ENCODE data around the gene PDCD11.

Gene PDCD11

GRCh38 chr10:103423748-103424147, 27.3 kb downstream of the PDCD11 start:
- DNase-seq (ENCODE audit: low spot score): no peak

GRCh38 chr10:103427866-103428265, 31.4 kb downstream of the PDCD11 start:
- no peak for DNase-seq (ENCODE audit: low spot score)
- TF ChIP-seq CTCF (IDR thresholded peaks at IDR 0.05; ENCODE audit: extremely low read depth, missing control alignments): no peak

More at GRCh38 chr10:103423748-103424147, 27.3 kb downstream of the PDCD11 start:
- TF ChIP-seq CTCF (IDR thresholded peaks at IDR 0.05; ENCODE audit: extremely low read depth, missing control alignments): no peak

- no peak for TF ChIP-seq CTCF (IDR thresholded peaks at IDR 0.05; ENCODE audit: extremely low read depth, missing control alignments)
- DNase-seq (ENCODE audit: low spot score): no peak
These were observed 32.7 kb downstream of the PDCD11 start for GRCh38 chr10:103428989-103429643.

GRCh38 chr10:103429647-103430046, 33.2 kb downstream of the PDCD11 start:
- DNase-seq (ENCODE audit: low spot score): no peak
- no peak for TF ChIP-seq CTCF (IDR thresholded peaks at IDR 0.05; ENCODE audit: extremely low read depth, missing control alignments)

- DNase-seq (ENCODE audit: low spot score): no peak
- no peak for TF ChIP-seq CTCF (IDR thresholded peaks at IDR 0.05; ENCODE audit: extremely low read depth, missing control alignments)
These were observed 35.5 kb downstream of the PDCD11 start for GRCh38 chr10:103431902-103432301.

- no peak for DNase-seq (ENCODE audit: low spot score)
- TF ChIP-seq CTCF (IDR thresholded peaks at IDR 0.05; ENCODE audit: extremely low read depth, missing control alignments): no peak
These were observed 37.4 kb downstream of the PDCD11 start for GRCh38 chr10:103433858-103434257.

GRCh38 chr10:103439776-103440175, 43.4 kb downstream of the PDCD11 start:
- DNase-seq (ENCODE audit: low spot score): no peak
- no peak for TF ChIP-seq CTCF (IDR thresholded peaks at IDR 0.05; ENCODE audit: extremely low read depth, missing control alignments)
